GM13977 (cell line): Measurements from ENCODE around the gene CLK3.
"Not testable (repeated sequence)": the region's sequence is repeated elsewhere in the genome, so short reads cannot be mapped to it uniquely, and the experiment has no call there.

Source experiments
- DNase-seq: peaks from one replicate; pipeline ENCODE4 v3.0.0; 2012; ENCODE audit warnings: low spot score
- CTCF ChIP-seq: IDR thresholded peaks from 2 replicates; pipeline ENCODE4 v1.5.1; 2012; ENCODE audit warnings: mild to moderate bottlenecking, control low read depth; ENCODE audit not compliant: insufficient read depth; ENCODE audit errors: extremely low read depth, missing control alignments
- in situ Hi-C: fragments of 300-500 bp; cut with MboI; formaldehyde crosslinking; loops from one replicate; pipeline ENCODE4 v1.12.0; 2022; ENCODE audit warnings: low sequenced_read_pairs, low pct_unique_long_range_greater_than_20kb, mixed read lengths, inconsistent platforms; ENCODE audit not compliant: unreplicated experiment

Gene CLK3

GRCh38 chr15:74651242-74651741, 35.7 kb downstream of the CLK3 start:
- DNase-seq, result no peak
- in situ Hi-C loops, result no loop called here
- TF ChIP-seq CTCF, result no peak

DNA sequence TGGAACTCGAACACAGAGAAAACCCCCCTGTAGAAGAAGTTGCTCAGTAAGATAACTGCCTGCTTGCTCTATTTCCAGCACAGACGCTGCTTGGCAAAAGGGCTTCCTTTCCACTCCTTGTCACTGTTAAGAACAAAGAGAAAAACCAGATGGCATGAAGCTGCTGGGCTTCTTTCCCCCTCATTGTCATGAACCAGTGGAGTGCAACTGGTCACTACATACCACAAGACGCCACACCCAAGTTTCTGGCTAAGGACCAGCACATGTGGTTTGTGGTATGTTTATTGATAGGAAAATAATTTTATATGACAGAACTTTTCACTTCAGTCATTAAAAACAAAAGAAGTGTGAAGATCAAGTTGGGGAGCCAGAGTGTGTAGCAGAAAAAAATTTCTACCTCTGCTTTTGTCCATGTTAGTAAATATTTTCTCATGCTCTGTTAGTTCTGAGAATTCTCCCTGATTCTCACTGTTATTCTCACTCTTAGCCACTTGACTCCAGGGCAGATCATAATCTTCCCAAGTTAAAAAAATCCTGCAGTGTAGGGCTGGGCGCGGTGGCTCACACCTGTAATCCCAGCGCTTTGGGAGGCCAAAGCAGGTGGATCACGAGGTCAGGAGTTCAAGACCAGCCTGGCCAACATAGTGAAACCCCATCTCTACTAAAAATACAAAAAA, 37.9 kb downstream of the CLK3 start:
- no peak for TF ChIP-seq CTCF
- in situ Hi-C loops, result no loop called here
- DNase-seq, result no peak

GRCh38 chr15:74655424-74655823, 39.8 kb downstream of the CLK3 start:
- TF ChIP-seq CTCF, result no peak
- in situ Hi-C loops, result no loop called here
- DNase-seq, result no peak

DNA sequence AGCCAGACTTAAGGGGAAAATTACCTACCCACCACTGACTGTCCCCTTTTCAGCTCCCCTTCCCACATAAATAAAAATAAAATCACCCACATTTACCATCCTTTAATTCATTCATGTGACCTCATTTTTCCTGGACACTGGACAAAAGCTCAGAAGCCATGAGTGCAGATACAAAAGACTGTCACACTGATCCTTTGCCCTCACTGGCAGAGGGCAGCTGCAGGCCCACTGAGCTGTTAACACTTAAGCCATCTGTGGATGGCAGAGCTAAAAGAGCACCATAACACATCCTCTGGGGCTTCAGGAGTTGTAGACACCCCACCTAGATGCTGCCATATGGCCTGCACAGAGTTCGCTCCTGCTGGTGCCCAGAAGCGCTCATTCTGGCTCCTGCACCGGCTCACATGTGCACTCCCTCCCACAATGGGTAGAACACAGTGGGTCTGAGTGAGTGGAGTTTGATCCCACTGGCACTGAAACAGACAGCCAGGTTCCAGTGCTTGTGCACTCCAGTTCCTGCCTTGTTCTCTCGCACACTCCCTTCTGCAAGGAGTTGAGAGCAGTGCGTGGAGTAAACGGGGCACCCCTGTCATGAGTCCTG, 41.4 kb downstream of the CLK3 start:
- in situ Hi-C loops, result no loop called here
- no peak for DNase-seq
- TF ChIP-seq CTCF, result no peak

DNA sequence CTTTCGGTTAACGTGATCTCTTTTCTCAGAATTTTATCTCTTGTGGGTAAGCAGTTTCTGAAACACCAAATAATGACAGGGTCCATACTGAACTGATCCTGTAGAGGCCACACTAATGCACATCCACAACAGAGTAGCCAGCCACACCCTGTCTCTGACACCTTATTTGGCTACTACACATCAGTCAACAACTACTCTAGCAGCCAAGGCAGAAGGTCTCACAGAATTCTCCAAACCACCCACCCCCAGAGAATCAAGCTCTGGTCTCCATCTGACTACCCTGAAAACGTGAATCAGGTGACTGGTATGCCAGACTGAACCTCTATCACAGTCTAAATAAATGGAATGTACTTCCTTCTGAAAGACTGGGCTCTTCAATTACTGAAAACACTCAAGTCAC, 42.2 kb downstream of the CLK3 start:
- DNase-seq, result no peak
- no peak for TF ChIP-seq CTCF
- in situ Hi-C loops, result no loop called here

DNA sequence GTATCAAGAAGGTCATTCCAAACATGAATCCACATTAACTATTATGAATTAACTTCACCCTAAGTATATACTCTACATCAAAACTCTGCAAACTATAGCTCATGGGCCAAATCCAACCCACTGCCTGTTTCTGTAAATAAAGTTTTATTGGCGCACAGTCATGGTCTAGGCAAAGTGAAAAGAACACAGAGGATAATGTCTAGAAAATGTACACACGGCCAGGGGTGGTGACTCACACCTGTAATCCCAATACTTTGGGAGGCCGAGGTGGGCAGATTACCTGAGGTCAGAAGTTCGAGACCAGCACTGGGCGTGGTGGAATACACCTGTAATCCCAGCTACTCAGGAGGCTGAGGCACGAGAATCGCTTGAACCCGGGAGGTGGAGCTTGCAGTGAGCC, 45.6 kb downstream of the CLK3 start:
- in situ Hi-C loops, result not testable (repeated sequence)

GRCh38 chr15:74662064-74662860, 46.6 kb downstream of the CLK3 start:
- in situ Hi-C loops, result no loop called here
- no peak for DNase-seq
- no peak for TF ChIP-seq CTCF

More for the DNA sequence above, 45.6 kb downstream of the CLK3 start:
- DNase-seq, result not testable (repeated sequence)
